PC-3 (cell line): ENCODE data around the gene ACIN1. TPM values are rescaled to one million over a fixed set of nuclear protein-coding genes. Genes with fewer than 3 reads are reported as not detected.

Experiments used
- ATAC-seq: fragments of 200-7000 bp; cut with Tn5 transposase; 2 replicates; pipeline ENCODE4 v1.9.1; 2020; ENCODE audit warnings: mild to moderate bottlenecking, moderate library complexity
- BruUV-seq: library from RNA; stranded (reverse); fragments of 400-500 nt; replicated peaks from 2 replicates; lab custom pipeline; 2021; lab: Mats Ljungman, UMichigan
- CTCF ChIA-PET: fragments of 300-600 bp; sonication (Branson Sonifier 250); formaldehyde crosslinking; loops from one replicate; lab custom pipeline; 2022; ENCODE audit warnings: antibody characterized with exemption; lab: Charles Lee
- POLR2A ChIA-PET: fragments of 300-600 bp; sonication (Branson Sonifier 250); formaldehyde crosslinking; loops from one replicate; lab custom pipeline; 2022; ENCODE audit warnings: antibody characterized with exemption; ENCODE audit not compliant: unreplicated experiment; lab: Charles Lee
- DNase-seq: peaks from one replicate; pipeline ENCODE4 v3.0.0-alpha.2; 2015
- H2AFZ ChIP-seq: fragments of 300-600 bp; sonication (generic); 2 replicates; pipeline ENCODE4 v1.6.0; 2016; ENCODE audit warnings: antibody characterized with exemption, low read length
- H3F3A ChIP-seq: fragments of 300-600 bp; sonication (generic); one replicate; pipeline ENCODE4 v1.6.0; 2017; ENCODE audit warnings: antibody characterized with exemption, low read length, control low read depth, mild to moderate bottlenecking; ENCODE audit not compliant: unreplicated experiment
- H3K27ac ChIP-seq: fragments of 300-600 bp; sonication (generic); 2 replicates; pipeline ENCODE4 v1.5.1; 2016; ENCODE audit warnings: mild to moderate bottlenecking, low read length
- H3K27me3 ChIP-seq: fragments of 300-600 bp; sonication (generic); 2 replicates; pipeline ENCODE4 v1.6.1; 2016; ENCODE audit warnings: low read length, mixed read lengths
- H3K36me3 ChIP-seq: fragments of 300-600 bp; sonication (generic); 2 replicates; pipeline ENCODE4 v1.6.1; 2016; ENCODE audit warnings: low read depth, mixed run types, low read length, mixed read lengths
- H3K4me1 ChIP-seq: fragments of 300-600 bp; sonication (generic); 2 replicates; pipeline ENCODE4 v1.5.1; 2016; ENCODE audit warnings: low read length; ENCODE audit not compliant: insufficient read depth
- H3K4me2 ChIP-seq: fragments of 300-600 bp; sonication (generic); 2 replicates; pipeline ENCODE4 v1.6.0; 2016; ENCODE audit warnings: low read length
- H3K4me3 ChIP-seq: fragments of 300-600 bp; sonication (generic); 2 replicates; pipeline ENCODE4 v1.5.1; 2016; ENCODE audit warnings: mild to moderate bottlenecking, low read length, mixed read lengths
- H3K79me2 ChIP-seq: fragments of 300-600 bp; sonication (generic); 2 replicates; pipeline ENCODE4 v1.6.1; 2017; ENCODE audit warnings: low read length, mixed read lengths
- H3K9ac ChIP-seq: fragments of 300-600 bp; sonication (generic); 2 replicates; pipeline ENCODE4 v1.6.0; 2016; ENCODE audit warnings: mild to moderate bottlenecking, low read length
- H3K9me2 ChIP-seq: fragments of 300-600 bp; sonication (generic); replicated peaks from 2 replicates; pipeline ENCODE4 v1.6.1; 2016; ENCODE audit warnings: mixed run types, low read length, mixed read lengths
- H3K9me3 ChIP-seq: fragments of 300-600 bp; sonication (generic); 2 replicates; pipeline ENCODE4 v1.6.1; 2016; ENCODE audit warnings: low read length, mixed read lengths
- H4K20me1 ChIP-seq: fragments of 300-600 bp; sonication (generic); 2 replicates; pipeline ENCODE4 v1.6.1; 2016; ENCODE audit warnings: low read length, mixed read lengths
- CTCF ChIP-seq: fragments of 300-600 bp; sonication (generic); conservative IDR thresholded peaks from 2 replicates; pipeline ENCODE4 v1.5.1; 2017; ENCODE audit warnings: antibody characterized with exemption, low read depth, mild to moderate bottlenecking, low read length
- EZH2 ChIP-seq: fragments of 300-600 bp; sonication (generic); IDR thresholded peaks from one replicate; pipeline ENCODE4 v1.6.1; 2017; ENCODE audit warnings: antibody characterized with exemption, mild to moderate bottlenecking, low read length; ENCODE audit not compliant: unreplicated experiment
- EZH2phosphoT487 ChIP-seq: fragments of 300-600 bp; sonication (generic); IDR thresholded peaks from 2 replicates; pipeline ENCODE4 v1.6.1; 2018; ENCODE audit warnings: mild to moderate bottlenecking, antibody characterized with exemption, low read length, borderline replicate concordance
- intact Hi-C: fragments of 100-400 bp; cut with micrococcal nuclease; formaldehyde crosslinking; loops from 2 replicates; pipeline ENCODE4 v1.9.0; 2023
- total RNA-seq: library from RNA; depleted of rRNA; stranded (reverse); fragments of >200 nt; gene quantifications from 2 replicates; pipeline ENCODE4 v1.2.3, GENCODE V29; 2014

ACIN1 gene
- total RNA-seq, 1 experiment from 2014 or later: 112 TPM

GRCh38 chr14:23105348-23105824, 10.4 kb upstream of the ACIN1 start:
- Histone ChIP-seq H3K9me2 (no peaks in the 10 kb centered on the region), H4K20me1 (no peaks in the 10 kb centered on the region), H3K27me3 (peaks cover 4% of the 10 kb centered on the region; the same call in 1 of the 2 replicates), H3K36me3 (no peaks in the 10 kb centered on the region), H3K4me1 (no peaks in the 10 kb centered on the region), H3K4me3 (no peak overlapping the region), H3F3A (no peaks in the 10 kb centered on the region), H3K79me2 (no peaks in the 10 kb centered on the region), H2AFZ (no peak overlapping the region), H3K9ac (no peak overlapping the region), H3K27ac (no peak overlapping the region), H3K9me3 (no peaks in the 10 kb centered on the region), H3K4me2 (no peak overlapping the region)
- BruUV-seq: no TSS peak
- POLR2A ChIA-PET: no interaction called here
- DNase-seq: no peak
- TF ChIP-seq EZH2 (no peak), EZH2phosphoT487 (no peak), CTCF (no peak)
- no peak for ATAC-seq
- CTCF ChIA-PET: no interaction called here
- intact Hi-C loops: loop anchor here (5.0 kb wide), 1 partner anchor 118 kb away; no protein-coding TSS in a partner anchor

DNA sequence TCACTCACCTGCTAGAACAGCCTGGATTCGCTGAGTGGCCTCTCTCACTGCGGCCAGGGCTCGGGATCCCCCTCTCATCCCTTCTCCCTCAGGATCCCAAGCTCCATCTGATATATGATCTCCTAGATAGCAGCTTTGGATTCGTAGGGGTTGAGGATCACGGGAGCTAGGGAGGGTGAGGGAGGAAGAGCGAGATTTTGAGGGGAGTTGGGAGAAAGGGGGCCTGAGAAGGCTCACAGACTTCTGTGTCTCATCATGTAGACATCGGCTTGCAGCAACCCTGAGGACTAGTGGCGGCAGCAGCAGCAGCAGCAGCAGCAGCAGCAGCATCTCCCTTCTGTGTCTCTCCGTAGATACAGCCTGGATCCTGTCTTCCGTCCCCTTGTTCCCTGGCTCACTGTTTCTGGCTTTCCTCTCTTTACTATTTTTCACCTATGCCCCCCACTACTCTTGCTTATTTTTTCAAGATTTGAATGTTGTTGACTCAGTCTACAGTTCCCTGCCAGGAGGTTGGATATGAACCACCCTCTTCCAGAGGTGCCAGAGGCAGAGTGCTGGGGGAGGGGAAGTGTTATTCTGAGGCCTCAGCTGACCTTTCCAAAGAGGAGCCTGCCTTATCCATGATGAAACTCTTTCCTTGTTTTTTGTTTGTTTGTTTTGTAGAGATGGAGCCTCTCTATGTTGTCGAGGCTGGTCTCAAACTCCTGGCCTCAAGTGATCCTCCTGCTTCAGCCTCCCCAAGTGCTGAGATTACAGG, 9.8 kb upstream of the ACIN1 start, which contains the start of gene CIROP:
TSS of gene CIROP (minus strand) at position 399 of the 757 bp plus-strand sequence. CDS start at position 330, 69 bp downstream.
- CTCF ChIA-PET: no interaction called here
- Histone ChIP-seq H3F3A (no peaks in the 10 kb centered on the region), H3K4me3 (no peak within 1 kb of the TSS), H3K9me3 (no peaks in the 10 kb centered on the region), H3K27ac (no peak within 1 kb of the TSS), H2AFZ (no peak within 1 kb of the TSS), H3K4me2 (no peak within 1 kb of the TSS), H4K20me1 (no peaks in the 10 kb centered on the region), H3K79me2 (no peaks in the 10 kb centered on the region), H3K36me3 (no peaks in the 10 kb centered on the region), H3K9ac (no peak within 1 kb of the TSS), H3K4me1 (no peaks in the 10 kb centered on the region), H3K9me2 (no peaks in the 10 kb centered on the region), H3K27me3 (no peaks in the 10 kb centered on the region)
- intact Hi-C loops: loop anchor here (5.0 kb wide), 1 partner anchor 117 kb away; no protein-coding TSS in a partner anchor
- DNase-seq: no peak
- TF ChIP-seq CTCF (no peak), EZH2phosphoT487 (no peak), EZH2 (no peak)
- no peak for ATAC-seq
- BruUV-seq: no TSS peak
- POLR2A ChIA-PET: no interaction called here

- intact Hi-C loops: no loop called here
- Histone ChIP-seq H2AFZ (no peak overlapping the region), H3K9me3 (no peaks in the 10 kb centered on the region), H3F3A (no peaks in the 10 kb centered on the region), H3K9me2 (no peaks in the 10 kb centered on the region), H3K4me3 (no peak overlapping the region), H4K20me1 (no peaks in the 10 kb centered on the region), H3K4me1 (no peaks in the 10 kb centered on the region), H3K27me3 (no peaks in the 10 kb centered on the region), H3K9ac (no peak overlapping the region), H3K79me2 (no peaks in the 10 kb centered on the region), H3K4me2 (no peak overlapping the region), H3K36me3 (no peaks in the 10 kb centered on the region), H3K27ac (no peak overlapping the region)
- CTCF ChIA-PET: no interaction called here
- TF ChIP-seq EZH2phosphoT487 (no peak), EZH2 (no peak), CTCF (no peak)
- POLR2A ChIA-PET: no interaction called here
- BruUV-seq: no TSS peak
- ATAC-seq: no peak
- no peak for DNase-seq
Measured at GRCh38 chr14:23104070-23104590, 9.2 kb upstream of the ACIN1 start.
